Measurements from ENCODE around the gene RPS21. TPM values are rescaled to one million over a fixed set of nuclear protein-coding genes. Genes with fewer than 3 reads are reported as not detected.
A peak's percentile ranks its signal among the peaks of the same experiment; 100 is the strongest.

RPS21 gene
- total and polyA plus RNA-seq, 2 of the 13 experiments (the other 11 are each of a cell fraction or from before 2014, with no cell fraction given) = 2,647 to 11,063 TPM

DNA sequence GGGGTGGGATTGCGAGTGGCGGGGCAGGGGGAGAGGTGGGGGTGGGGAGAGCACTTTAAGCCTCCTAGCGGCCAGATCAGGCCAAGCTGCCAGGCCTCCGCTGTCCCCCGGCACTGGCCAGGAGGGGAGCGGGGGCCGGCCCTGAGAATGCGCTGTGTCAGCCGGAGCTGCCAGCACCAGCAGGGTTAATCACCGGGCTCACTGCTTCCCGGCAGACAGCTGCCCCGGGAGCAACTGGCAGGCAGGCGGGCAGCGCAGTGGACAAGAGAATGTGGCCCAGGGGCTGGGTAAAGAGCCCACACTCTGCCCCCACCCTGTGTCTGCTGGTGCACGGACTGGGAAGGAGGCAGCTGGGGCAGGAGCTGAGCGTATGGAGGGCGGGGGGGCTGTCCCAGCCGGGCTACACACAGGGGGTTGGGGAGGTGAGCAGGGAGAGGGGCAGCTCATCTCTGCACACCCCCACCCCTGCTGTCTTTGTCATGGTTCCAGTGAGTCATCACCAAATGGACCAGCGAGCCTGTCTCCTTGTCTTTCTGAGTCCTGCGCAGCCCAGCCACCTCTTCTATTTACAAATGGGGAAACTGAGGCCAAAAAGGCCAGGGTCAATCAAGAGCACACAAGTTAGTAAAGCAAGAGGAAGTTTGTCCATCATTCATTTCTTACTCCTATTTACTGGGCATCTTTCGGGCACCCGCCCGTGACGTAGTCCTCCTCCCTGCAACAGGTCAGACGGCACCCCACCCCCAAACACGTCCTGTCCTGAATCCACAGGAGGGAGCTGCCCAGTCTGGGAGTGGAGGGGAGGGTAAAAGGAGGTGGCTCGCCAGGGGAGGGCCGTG is 17.7 kb upstream of the RPS21 start (continued):
- no peak for TF ChIP-seq KIAA2018 (CRISPR knock-in tag; IDR thresholded peaks at IDR 0.05; ENCODE audit: borderline replicate concordance)
- peak; percentile 20 for TF ChIP-seq ZNF18 (CRISPR knock-in tag; IDR thresholded peaks at IDR 0.05; ENCODE audit: insufficient replicate concordance)
- TF ChIP-seq ZNF326 (CRISPR knock-in tag; IDR thresholded peaks at IDR 0.05; ENCODE audit: borderline replicate concordance) = peak; percentile 85; the same call in 1 of the 2 replicates
- no peak for TF ChIP-seq KDM4B (CRISPR knock-in tag; IDR thresholded peaks at IDR 0.05)
- peak; percentile 24; the same call in 1 of the 2 replicates for TF ChIP-seq GATAD1 (CRISPR knock-in tag; IDR thresholded peaks at IDR 0.05)
- TF ChIP-seq CAMTA2 (CRISPR knock-in tag; IDR thresholded peaks at IDR 0.05; ENCODE audit: borderline replicate concordance) = no peak; the same call in 1 of the 2 replicates
- TF ChIP-seq HNRNPL (IDR thresholded peaks at IDR 0.05; ENCODE audit: low read depth, low read length) = peak; percentile 98
- TF ChIP-seq SAP130 (CRISPR knock-in tag; IDR thresholded peaks at IDR 0.05; ENCODE audit: low read depth) = peak; percentile 66
- no peak for TF ChIP-seq RFX3 (CRISPR knock-in tag; IDR thresholded peaks at IDR 0.05)
- 0 out of 2 replicates have a peak, but pooled peaks have one; percentile 40 for TF ChIP-seq CREB3 (CRISPR knock-in tag; IDR thresholded peaks at IDR 0.05)
- no peak; the same call in 1 of the 2 replicates for TF ChIP-seq MAFF (IDR thresholded peaks at IDR 0.05; ENCODE audit: low read depth, low read length)
- TF ChIP-seq ZFP82 (CRISPR knock-in tag; IDR thresholded peaks at IDR 0.05; ENCODE audit: borderline replicate concordance) = no peak
- peak; percentile 46; the same call in 1 of the 2 replicates for TF ChIP-seq NFKB2 (CRISPR knock-in tag; IDR thresholded peaks at IDR 0.05; ENCODE audit: borderline replicate concordance)
- no peak for TF ChIP-seq PAF1 (CRISPR knock-in tag; IDR thresholded peaks at IDR 0.05)
- no peak for TF ChIP-seq TCF12 (IDR thresholded peaks at IDR 0.05)
- no peak for TF ChIP-seq TCF12 (CRISPR knock-in tag; IDR thresholded peaks at IDR 0.05)
- TF ChIP-seq HMG20B (CRISPR knock-in tag; conservative IDR thresholded peaks at IDR 0.05) = no peak
- no peak for TF ChIP-seq ARID2 (CRISPR knock-in tag; IDR thresholded peaks at IDR 0.05; ENCODE audit: borderline replicate concordance)
- TF ChIP-seq ZSCAN20 (CRISPR knock-in tag; IDR thresholded peaks at IDR 0.05; ENCODE audit: borderline replicate concordance) = 0 out of 2 replicates have a peak, but pooled peaks have one; percentile 24

Data from HepG2 (cell line).